ENCODE measurements around the gene FBXL7.

The FBXL7 gene

GRCh38 chr5:15938186-15938585 is 438.2 kb downstream of the FBXL7 start:
- DNase-seq (ENCODE audit: low read depth, low spot score): no peak

GRCh38 chr5:15938961-15939360 is 439.0 kb downstream of the FBXL7 start:
- no peak for DNase-seq (ENCODE audit: low read depth, low spot score)

GRCh38 chr5:15940905-15941304 is 440.9 kb downstream of the FBXL7 start:
- no peak for DNase-seq (ENCODE audit: low read depth, low spot score)

- no peak for DNase-seq (ENCODE audit: low read depth, low spot score)
Measured at GRCh38 chr5:15943487-15943886, 443.5 kb downstream of the FBXL7 start.

- DNase-seq (ENCODE audit: low read depth, low spot score): no peak
Measured at GRCh38 chr5:15946026-15946425, 446.0 kb downstream of the FBXL7 start.

GRCh38 chr5:15948190-15948589 is 448.2 kb downstream of the FBXL7 start:
- DNase-seq (ENCODE audit: low read depth, low spot score): no peak

- no peak for DNase-seq (ENCODE audit: low read depth, low spot score)
Measured at GRCh38 chr5:15951126-15951525, 451.1 kb downstream of the FBXL7 start.

GRCh38 chr5:15951550-15951949 is 451.6 kb downstream of the FBXL7 start:
- DNase-seq (ENCODE audit: low read depth, low spot score): no peak

GRCh38 chr5:15956622-15957021 is 456.6 kb downstream of the FBXL7 start:
- no peak for DNase-seq (ENCODE audit: low read depth, low spot score)

GRCh38 chr5:15957124-15957523 is 457.1 kb downstream of the FBXL7 start:
- DNase-seq (ENCODE audit: low read depth, low spot score): no peak

- DNase-seq (ENCODE audit: low read depth, low spot score): no peak
Measured at GRCh38 chr5:15959370-15960164, 459.6 kb downstream of the FBXL7 start.

- DNase-seq (ENCODE audit: low read depth, low spot score): no peak
Measured at GRCh38 chr5:15966066-15966640, 466.2 kb downstream of the FBXL7 start.

GRCh38 chr5:15966651-15967050 is 466.7 kb downstream of the FBXL7 start:
- no peak for DNase-seq (ENCODE audit: low read depth, low spot score)

GRCh38 chr5:15968993-15969392 is 469.0 kb downstream of the FBXL7 start:
- DNase-seq (ENCODE audit: low read depth, low spot score): no peak

- no peak for DNase-seq (ENCODE audit: low read depth, low spot score)
Measured at GRCh38 chr5:15977851-15978250, 477.9 kb downstream of the FBXL7 start.

GRCh38 chr5:15980835-15981234 is 480.9 kb downstream of the FBXL7 start:
- DNase-seq (ENCODE audit: low read depth, low spot score): no peak

- no peak for DNase-seq (ENCODE audit: low read depth, low spot score)
Measured at GRCh38 chr5:15983392-15983791, 483.4 kb downstream of the FBXL7 start.
